NOMO-1 (cell line): ENCODE data around the gene PTCRA.
"Not testable (repeated sequence)": the region's sequence is repeated elsewhere in the genome, so short reads cannot be mapped to it uniquely, and the experiment has no call there.

Experiments
- DNase-seq, 2 experiments: peaks; one replicate each; lab custom pipeline; 2025; ENCODE audit not compliant: unreplicated experiment in 2 of 2; lab: John Stamatoyannopoulos, UW

The PTCRA gene

DNA sequence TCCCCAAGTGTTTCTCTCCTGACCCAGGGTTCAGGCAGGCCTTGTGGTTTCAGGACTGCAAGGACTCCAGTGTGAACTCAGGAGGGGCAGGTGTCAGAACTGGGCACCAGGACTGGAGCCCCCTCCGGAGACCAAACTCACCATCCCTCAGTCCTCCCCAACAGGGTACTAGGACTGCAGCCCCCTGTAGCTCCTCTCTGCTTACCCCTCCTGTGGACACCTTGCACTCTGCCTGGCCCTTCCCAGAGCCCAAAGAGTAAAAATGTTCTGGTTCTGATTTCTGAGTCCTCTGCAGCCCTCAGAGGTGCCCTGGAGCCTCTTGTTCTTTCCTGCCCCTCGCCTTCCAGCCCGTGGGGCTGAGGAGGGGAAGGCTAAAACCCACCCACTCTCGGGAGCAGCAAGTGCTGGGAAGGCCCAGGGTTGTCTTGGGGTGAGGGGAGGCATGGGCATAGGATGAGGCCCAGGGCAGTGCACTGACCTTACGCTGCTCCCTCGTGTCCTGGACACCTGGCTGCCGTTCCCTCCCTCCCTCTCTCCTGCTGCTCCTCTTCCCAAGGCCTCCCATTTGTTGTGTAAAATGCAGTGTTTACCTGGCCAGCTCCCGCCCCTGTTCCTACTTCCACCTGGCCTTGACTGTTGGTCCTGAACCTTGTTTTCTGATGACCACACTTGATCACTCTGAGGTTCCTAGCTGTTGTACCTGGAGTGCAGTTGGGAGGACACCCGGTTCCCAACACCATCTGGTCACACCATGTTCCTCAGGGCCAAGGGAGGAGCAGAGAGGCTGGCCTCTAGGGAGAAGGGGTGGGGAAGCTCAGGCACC lies 23.3 kb downstream of the PTCRA start:
- no peak for DNase-seq

- no peak for DNase-seq
Measured at GRCh38 chr6:42939810-42940167, 23.9 kb downstream of the PTCRA start.

GRCh38 chr6:42940493-42941045 lies 24.7 kb downstream of the PTCRA start:
- no peak for DNase-seq

- not testable (repeated sequence) for DNase-seq
Measured at GRCh38 chr6:42941356-42941755, 25.5 kb downstream of the PTCRA start.

GRCh38 chr6:42942444-42942843 lies 26.6 kb downstream of the PTCRA start:
- no peak for DNase-seq

DNA sequence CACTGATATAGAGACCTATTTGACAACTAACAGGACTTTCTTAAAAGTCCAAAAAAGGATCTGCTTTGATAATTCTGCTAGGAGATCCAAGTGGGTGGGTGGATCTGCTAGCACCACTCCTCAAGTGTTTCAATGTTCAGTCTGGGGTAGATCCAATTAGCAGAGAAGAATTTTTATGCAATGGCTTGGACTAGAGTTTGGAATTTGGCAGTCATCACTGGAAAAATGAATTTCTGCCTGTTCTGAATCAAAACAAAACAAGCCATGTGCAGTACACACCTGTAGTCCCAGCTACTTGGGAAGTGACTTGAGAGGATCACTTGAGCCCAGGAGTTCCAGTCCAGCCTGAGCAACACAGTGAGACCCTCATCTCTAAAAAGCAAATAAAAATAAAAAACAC lies 32.1 kb downstream of the PTCRA start:
- DNase-seq: no peak

DNA sequence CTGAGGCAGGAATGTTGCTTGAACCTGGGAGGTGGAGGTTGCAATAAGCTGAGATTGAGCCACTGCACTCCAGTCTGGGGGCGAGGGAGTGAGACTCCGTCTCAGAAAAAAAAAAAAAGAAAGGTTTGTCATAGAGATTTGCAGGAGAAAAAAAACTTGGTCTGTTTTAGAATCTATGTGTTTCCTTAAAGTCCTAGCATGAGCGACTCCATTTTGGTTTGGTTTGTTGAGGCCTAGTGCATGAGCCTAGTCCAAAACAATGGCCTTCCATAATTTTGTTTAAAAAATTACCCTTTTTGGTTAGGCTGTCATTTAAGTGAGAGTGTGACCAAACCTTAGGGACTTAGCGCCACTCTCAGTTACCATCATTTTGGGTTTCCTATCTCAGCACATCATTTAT lies 36.5 kb downstream of the PTCRA start:
- no peak for DNase-seq

- not testable (repeated sequence) for DNase-seq
Measured at GRCh38 chr6:42954405-42954804, 38.6 kb downstream of the PTCRA start.

DNA sequence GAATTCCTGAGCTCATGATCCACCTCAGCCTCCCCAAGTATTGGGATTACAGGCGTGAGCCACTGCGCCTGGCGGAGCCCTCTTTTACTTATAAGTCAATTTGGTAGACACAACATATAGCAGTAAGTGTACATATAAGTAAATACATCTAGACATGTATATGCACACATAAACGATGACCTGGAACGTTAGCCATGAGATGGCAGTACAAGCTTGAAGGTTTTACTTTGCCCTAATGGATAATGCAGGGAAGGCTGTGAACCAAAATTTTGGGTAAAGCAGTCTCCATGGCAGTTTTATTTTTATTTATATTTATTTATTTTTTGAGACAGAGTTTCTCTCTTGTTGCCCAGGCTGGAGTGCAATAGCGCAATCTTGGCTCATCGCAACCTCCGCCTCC lies 42.3 kb downstream of the PTCRA start:
- no peak for DNase-seq

DNA sequence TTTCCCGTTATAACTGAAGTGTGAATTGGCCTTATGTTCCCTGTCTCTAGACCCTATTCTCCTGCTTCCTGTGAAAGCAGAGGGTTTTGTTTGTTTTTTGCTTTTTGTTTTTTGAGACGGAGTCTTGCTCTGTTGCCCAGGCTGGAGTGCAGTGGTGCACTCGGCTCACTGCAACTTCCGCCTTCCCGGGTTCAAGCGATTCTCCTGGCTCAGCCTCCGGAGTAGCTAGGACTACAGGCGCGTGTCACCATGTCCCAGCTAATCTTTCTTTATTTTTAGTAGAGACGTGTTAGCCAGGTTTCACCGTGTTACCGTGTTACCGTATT lies 44.0 kb downstream of the PTCRA start:
- no peak for DNase-seq

GRCh38 chr6:42960243-42961019 lies 44.6 kb downstream of the PTCRA start, which contains the start of gene GNMT:
GNMT (plus strand) TSS chr6:42960754; CDS start chr6:42960768, 14 bp downstream.
- no peak for DNase-seq

DNA sequence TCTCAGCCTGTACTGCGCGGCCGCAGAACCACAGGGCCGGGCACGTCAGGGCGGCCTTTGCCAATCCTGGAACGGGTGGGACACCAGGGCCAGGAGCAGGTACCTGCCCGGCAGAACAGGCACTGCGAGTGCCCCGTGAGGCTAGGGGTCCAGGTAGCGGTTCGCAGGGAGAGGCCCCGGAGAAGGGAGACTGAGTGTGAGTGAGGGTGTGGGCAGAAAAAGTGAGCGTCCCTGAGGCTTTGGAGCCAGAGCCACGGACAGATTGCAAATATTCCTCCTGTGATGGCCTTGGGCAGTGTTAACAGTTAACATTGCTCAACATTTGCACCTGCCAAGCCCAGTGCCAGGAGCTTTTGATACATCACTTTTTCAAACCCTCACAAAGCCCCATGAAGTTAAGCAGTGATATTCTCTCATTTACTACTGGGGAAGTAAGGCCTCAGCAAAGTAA lies 45.2 kb downstream of the PTCRA start:
- DNase-seq: no peak

DNA sequence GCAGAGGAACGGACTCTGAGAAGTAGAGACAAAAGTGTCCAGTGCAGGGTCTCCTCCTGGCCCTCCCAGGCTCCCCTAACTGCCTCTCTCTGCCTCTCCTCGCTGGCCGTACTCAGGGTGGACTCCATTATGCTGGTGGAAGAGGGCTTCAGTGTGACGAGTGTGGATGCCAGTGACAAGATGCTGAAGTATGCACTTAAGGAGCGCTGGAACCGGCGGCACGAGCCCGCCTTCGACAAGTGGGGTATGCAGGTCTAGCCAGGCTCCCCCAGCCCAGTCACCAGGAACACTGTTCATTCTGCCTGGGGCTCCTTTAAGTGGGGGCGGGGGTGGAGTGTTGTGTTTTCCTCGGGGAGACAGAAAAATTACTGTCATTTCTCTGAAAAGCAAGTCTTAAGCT lies 46.2 kb downstream of the PTCRA start:
- no peak for DNase-seq

DNA sequence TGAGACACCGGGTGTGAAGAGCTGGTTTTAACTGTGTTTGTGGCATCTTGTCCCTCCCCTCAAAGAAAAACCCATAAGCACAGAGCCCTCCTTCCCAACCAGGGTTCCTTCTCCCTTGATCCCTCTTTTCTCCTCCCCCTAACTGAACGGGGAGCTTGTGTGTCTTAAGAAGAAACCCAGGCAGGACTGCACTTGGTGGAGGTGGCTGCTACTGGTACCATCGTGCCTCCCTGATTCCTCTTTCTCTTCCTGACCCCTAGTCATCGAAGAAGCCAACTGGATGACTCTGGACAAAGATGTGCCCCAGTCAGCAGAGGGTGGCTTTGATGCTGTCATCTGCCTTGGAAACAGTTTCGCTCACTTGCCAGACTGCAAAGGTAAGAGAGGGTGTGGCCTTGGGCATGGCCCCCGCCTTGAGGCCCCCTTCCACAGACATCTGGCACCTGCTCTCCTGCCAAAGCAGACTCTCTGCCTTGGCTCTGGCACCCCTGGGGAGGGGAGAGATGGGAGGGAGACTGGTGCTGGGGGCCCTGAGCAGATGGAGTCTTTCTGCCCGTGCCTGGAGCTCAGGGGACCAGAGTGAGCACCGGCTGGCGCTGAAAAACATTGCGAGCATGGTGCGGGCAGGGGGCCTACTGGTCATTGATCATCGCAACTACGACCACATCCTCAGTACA lies 46.8 kb downstream of the PTCRA start:
- no peak for DNase-seq

DNA sequence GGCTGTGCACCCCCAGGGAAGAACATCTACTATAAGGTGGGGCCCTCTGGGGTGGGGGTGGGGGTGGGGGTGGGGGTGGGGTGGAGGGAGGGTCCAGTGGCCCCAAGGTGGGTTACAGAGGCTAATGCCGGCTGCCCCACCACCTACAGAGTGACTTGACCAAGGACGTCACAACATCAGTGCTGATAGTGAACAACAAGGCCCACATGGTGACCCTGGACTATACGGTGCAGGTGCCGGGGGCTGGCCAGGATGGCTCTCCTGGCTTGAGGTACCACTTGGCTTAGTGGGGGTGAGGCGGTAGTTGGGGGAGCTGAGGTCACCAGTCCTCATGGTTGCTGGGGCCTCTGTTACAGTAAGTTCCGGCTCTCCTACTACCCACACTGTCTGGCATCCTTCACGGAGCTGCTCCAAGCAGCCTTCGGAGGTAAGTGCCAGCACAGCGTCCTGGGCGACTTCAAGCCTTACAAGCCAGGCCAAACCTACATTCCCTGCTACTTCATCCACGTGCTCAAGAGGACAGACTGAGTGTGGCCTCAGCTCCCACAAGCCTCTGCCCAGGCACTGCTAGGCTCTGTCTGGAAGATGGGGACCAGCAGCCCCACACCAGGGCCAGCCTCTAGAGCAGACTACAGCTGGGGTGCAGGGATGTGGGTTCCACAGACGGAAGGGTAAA lies 47.5 kb downstream of the PTCRA start:
- no peak for DNase-seq

GRCh38 chr6:42963855-42964605 lies 48.2 kb downstream of the PTCRA start:
- peak in 1 of 2 experiments; percentile 5 for DNase-seq

DNA sequence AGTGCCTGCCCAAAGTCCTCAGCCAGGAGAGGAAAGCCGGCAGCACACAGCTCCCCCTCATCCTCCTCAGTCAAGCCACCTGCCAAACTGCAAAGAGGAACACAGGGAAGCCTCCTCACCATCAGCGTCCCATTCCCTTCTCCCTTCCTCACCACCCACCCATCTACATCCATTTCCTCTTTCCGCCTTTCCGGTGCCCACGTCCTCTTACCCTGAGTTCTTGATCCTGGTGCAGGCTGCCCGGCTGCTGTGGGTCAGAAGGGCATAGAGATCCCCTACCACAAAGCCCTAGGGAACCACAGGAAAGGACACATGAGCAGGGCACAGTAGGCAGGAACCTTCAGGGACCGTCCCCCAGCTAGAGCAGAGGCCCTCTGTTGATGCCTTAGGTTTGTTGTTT lies 50.7 kb downstream of the PTCRA start:
- DNase-seq: no peak

DNA sequence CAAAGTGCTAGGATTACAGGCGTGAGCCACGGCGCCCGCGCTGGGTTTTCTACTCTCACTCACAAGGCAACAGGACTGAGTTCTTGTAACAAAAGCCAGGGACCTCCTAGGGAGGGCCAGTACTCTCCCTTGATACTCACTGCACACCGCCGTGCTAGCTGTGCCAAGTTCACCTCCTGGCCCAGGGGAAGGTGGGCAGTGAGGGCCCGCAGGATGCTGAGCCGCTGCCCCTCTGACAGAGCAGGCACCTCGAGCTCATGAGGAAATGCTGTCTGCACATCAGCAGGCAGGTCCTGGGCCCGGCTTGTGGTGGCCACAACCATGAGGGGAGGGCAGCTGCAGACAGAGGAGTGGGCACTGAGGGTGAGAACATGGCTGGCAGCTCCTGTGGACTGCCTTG lies 51.4 kb downstream of the PTCRA start:
- DNase-seq: no peak

DNA sequence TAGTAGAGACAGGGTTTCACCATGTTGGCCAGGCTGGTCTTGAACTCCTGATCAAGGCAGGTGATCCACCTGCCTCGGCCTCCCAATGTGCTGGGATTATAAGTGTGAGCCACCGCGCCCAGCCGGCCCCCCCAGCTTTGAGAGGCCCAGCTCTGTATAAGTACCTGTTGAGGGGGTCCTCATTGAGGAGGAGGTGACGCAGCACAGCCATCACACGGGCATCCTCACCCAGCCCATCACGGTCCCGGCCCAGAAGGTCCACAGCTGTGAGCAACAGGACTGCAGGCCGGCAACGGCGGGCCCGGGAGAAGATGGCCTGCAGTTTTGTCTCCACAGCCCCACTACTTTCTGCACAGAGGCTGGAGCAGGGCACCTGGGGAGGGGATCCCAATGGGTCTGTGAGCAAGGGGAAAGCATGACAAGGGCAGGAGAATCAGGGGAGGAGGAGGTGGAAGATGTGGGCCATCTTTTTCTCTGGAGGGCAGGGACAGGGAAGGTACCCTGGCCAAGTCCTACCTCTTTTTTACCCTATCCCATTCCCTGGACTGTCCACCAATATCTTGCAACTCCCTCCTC lies 52.4 kb downstream of the PTCRA start:
- no peak for DNase-seq

DNA sequence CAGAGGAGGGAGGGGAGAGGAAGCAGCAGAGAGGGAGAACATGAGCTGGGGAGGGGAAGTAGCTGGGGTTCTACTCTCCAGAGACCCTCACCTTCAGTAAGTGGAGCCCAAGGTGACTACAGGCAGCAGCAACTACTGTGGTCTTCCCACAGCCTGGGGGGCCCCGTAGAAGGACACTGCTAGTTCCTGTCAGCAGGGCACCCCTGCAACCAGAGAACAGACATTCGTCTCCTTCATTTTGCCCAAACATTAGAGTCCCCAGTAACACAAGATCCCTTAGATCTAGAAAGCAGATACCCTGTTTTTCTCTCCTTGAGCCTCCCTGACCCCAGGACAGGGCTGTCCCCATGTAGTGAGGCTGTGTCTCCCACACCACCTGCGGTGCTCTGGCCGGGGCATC lies 52.9 kb downstream of the PTCRA start:
- DNase-seq: no peak
